ENCODE results near the gene LDAH.

Gene LDAH

GRCh38 chr2:20665243-20666004 lies 157.5 kb downstream of the LDAH start:
- DNase-seq = peak; percentile 63

- peak; percentile 46 for DNase-seq
Measured at GRCh38 chr2:20664431-20665242, 158.3 kb downstream of the LDAH start.

GRCh38 chr2:20664071-20664390 lies 158.9 kb downstream of the LDAH start:
- no peak for DNase-seq

- peak; percentile 59 for DNase-seq
Measured at GRCh38 chr2:20663196-20664070, 159.5 kb downstream of the LDAH start.

GRCh38 chr2:20662308-20662937 lies 160.5 kb downstream of the LDAH start:
- peak; percentile 53 for DNase-seq

GRCh38 chr2:20661421-20662307 lies 161.2 kb downstream of the LDAH start:
- DNase-seq = peak; percentile 86

- DNase-seq = peak; percentile 21
Measured at GRCh38 chr2:20660506-20661420, 162.1 kb downstream of the LDAH start.

GRCh38 chr2:20657522-20658235 lies 165.2 kb downstream of the LDAH start:
- DNase-seq = no peak

GRCh38 chr2:20656561-20656960 lies 166.3 kb downstream of the LDAH start:
- no peak for DNase-seq

GRCh38 chr2:20654535-20654813 lies 168.4 kb downstream of the LDAH start:
- no peak for DNase-seq

- DNase-seq = no peak
Measured at GRCh38 chr2:20653695-20654534, 169.0 kb downstream of the LDAH start.

- no peak for DNase-seq
Measured at GRCh38 chr2:20652673-20653575, 170.0 kb downstream of the LDAH start.

- no peak for DNase-seq
Measured at GRCh38 chr2:20652141-20652540, 170.8 kb downstream of the LDAH start.

- no peak for DNase-seq
Measured at GRCh38 chr2:20651731-20652099, 171.2 kb downstream of the LDAH start.

- peak; percentile 96 for DNase-seq
Measured at GRCh38 chr2:20650877-20651730, 171.8 kb downstream of the LDAH start, which contains the start of gene HS1BP3. Gene HS1BP3 (minus strand): TSS chr2:20651098. CDS start chr2:20651063, 35 bp downstream.

- no peak for DNase-seq
Measured at GRCh38 chr2:20650393-20650876, 172.5 kb downstream of the LDAH start.

GRCh38 chr2:20649976-20650375 lies 172.9 kb downstream of the LDAH start:
- no peak for DNase-seq

All from activated effector memory CD4-positive, alpha-beta T cell treated with anti-CD3 and anti-CD28 coated beads, Interleukin-2, amount 50 U/mL, for 16 hours (primary cell).